Measurements from ENCODE around the gene APOBEC3F.

Gene APOBEC3F

DNA sequence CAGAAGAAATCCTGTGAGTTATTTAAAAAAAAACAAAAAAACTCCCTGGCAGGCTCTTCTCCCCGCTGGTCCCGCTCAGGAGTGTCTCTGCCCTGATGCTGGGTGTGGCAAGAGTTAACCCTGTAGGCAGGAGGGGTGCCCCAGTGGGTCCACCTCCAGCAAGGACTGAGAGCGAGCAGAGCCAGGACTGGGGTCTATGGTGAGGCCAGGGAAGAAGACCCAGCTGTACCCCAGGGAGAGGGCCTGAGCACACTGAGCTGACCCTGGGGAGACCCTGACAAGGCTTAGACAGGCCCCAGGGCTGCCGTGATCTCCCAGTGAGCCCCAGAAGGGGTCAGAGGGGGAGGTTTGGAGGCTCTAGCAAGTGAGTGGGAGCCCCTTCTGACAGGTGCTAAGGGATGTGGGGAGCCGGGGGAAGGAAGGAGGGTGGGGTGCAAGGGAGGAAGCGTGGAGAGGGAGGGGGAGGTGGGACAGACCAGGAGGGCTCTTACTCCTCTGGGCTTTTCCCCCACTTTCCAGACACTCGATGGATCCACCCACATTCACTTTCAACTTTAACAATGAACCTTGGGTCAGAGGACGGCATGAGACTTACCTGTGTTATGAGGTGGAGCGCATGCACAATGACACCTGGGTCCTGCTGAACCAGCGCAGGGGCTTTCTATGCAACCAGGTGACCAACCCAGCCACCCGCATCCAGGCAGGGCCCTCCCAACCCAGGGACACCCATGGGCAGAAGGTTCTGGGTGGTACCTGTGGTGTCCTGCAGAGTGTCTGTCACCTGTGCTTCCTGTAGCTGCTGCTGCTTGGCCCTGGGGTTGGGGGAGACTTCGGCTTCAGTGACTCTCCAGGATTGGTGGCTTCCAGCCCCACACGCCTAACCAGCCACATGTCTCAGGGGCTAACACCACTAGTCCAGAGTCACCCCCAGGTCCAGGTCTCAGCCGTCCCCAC is 42.8 kb downstream of the APOBEC3F start:
- H3K4me2 ChIP-seq (ENCODE audit: low read depth, low read length, poor library complexity, severe bottlenecking), result no peak overlapping the region
- H3K9me2 ChIP-seq (replicated peaks; ENCODE audit: insufficient read depth, low read length), result no peaks in the 10 kb centered on the region
- H3K27ac ChIP-seq (ENCODE audit: low read depth, low read length), result no peak overlapping the region
- H3K27me3 ChIP-seq (ENCODE audit: low read length), result no peaks in the 10 kb centered on the region
- no peaks in the 10 kb centered on the region for H4K20me1 ChIP-seq (ENCODE audit: low read depth, low read length)
- H3K36me3 ChIP-seq (ENCODE audit: low read length), result no peaks in the 10 kb centered on the region; the same call in 1 of the 2 replicates
- H2AFZ ChIP-seq (ENCODE audit: low read depth, low read length, severe bottlenecking), result no peak overlapping the region
- H3K79me2 ChIP-seq (ENCODE audit: insufficient read depth, low read length), result peaks cover 6% of the 10 kb centered on the region; the same call in 1 of the 2 replicates
- peaks cover 3% of the 10 kb centered on the region; the same call in 1 of the 2 replicates for H3F3A ChIP-seq (ENCODE audit: insufficient read depth)
- no peaks in the 10 kb centered on the region for H3K9me3 ChIP-seq (ENCODE audit: insufficient read depth, low read length)
- no peak overlapping the region for H3K4me3 ChIP-seq (ENCODE audit: insufficient read depth, low read length, poor library complexity, severe bottlenecking)
- TF ChIP-seq EZH2phosphoT487 (conservative IDR thresholded peaks at IDR 0.05; ENCODE audit: low read length), result no peak
- no peak overlapping the region for H3K9ac ChIP-seq (ENCODE audit: low read length)

DNA sequence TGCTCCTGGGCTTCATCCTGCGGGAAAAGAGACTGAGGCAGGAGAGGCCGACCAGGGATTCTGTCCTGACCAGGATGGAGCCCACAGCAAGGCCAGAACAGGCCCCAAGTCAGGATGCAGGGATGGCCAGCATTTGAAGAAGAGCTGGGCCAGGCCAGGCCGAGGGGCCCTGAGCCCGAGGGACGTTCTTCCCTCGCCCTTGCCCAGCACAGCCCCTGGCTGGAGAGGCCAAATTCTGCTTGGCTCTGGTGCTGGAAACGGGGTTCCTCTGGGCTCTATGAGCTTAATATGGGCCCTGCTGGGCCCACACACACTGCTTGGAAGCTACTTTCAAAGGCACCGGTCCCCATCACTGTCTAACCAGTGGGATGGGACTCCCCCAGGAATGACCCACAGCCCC is 44.0 kb downstream of the APOBEC3F start:
- TF ChIP-seq EZH2phosphoT487 (conservative IDR thresholded peaks at IDR 0.05; ENCODE audit: low read length), result no peak
- TF ChIP-seq, protein P1, sequence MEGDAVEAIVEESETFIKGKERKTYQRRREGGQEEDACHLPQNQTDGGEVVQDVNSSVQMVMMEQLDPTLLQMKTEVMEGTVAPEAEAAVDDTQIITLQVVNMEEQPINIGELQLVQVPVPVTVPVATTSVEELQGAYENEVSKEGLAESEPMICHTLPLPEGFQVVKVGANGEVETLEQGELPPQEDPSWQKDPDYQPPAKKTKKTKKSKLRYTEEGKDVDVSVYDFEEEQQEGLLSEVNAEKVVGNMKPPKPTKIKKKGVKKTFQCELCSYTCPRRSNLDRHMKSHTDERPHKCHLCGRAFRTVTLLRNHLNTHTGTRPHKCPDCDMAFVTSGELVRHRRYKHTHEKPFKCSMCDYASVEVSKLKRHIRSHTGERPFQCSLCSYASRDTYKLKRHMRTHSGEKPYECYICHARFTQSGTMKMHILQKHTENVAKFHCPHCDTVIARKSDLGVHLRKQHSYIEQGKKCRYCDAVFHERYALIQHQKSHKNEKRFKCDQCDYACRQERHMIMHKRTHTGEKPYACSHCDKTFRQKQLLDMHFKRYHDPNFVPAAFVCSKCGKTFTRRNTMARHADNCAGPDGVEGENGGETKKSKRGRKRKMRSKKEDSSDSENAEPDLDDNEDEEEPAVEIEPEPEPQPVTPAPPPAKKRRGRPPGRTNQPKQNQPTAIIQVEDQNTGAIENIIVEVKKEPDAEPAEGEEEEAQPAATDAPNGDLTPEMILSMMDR (IDR thresholded peaks at IDR 0.05; ENCODE audit: insufficient read depth, low read length, poor library complexity, severe bottlenecking), result no peak
- peaks cover 3% of the 10 kb centered on the region; the same call in 1 of the 2 replicates for H3F3A ChIP-seq (ENCODE audit: insufficient read depth)
- no peak overlapping the region for H3K4me2 ChIP-seq (ENCODE audit: low read depth, low read length, poor library complexity, severe bottlenecking)
- no peaks in the 10 kb centered on the region for H3K9me2 ChIP-seq (replicated peaks; ENCODE audit: insufficient read depth, low read length)
- no peak overlapping the region for H2AFZ ChIP-seq (ENCODE audit: low read depth, low read length, severe bottlenecking)
- no peaks in the 10 kb centered on the region for H3K27me3 ChIP-seq (ENCODE audit: low read length)
- H3K4me3 ChIP-seq (ENCODE audit: insufficient read depth, low read length, poor library complexity, severe bottlenecking), result no peak overlapping the region
- H4K20me1 ChIP-seq (ENCODE audit: low read depth, low read length), result no peaks in the 10 kb centered on the region
- no peak overlapping the region for H3K9ac ChIP-seq (ENCODE audit: low read length)
- H3K9me3 ChIP-seq (ENCODE audit: insufficient read depth, low read length), result no peaks in the 10 kb centered on the region
- no peak overlapping the region for H3K27ac ChIP-seq (ENCODE audit: low read depth, low read length)
- H3K36me3 ChIP-seq (ENCODE audit: low read length), result no peaks in the 10 kb centered on the region; the same call in 1 of the 2 replicates
- H3K79me2 ChIP-seq (ENCODE audit: insufficient read depth, low read length), result no peaks in the 10 kb centered on the region

DNA sequence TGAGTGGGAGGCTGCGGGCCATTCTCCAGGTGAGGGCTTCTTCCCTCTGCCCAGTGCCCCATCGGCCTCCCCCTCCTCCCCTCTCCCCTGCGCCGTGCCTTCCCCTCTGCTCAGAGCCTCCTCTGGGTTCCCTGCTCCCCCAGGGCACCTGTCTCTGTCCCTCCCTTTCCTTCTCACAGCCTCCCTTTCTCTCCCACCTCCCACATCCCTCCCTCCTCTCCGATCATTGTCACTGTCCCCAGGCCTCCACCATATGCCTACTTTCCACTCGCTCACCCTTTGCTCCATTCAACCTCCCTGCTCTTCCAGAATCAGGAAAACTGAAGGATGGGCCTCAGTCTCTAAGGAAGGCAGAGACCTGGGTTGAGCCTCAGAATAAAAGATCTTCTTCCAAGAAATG is 46.4 kb downstream of the APOBEC3F start:
- no peak overlapping the region for H3K27ac ChIP-seq (ENCODE audit: low read depth, low read length)
- H3K79me2 ChIP-seq (ENCODE audit: insufficient read depth, low read length), result no peaks in the 10 kb centered on the region
- no peak overlapping the region for H3K4me2 ChIP-seq (ENCODE audit: low read depth, low read length, poor library complexity, severe bottlenecking)
- no peaks in the 10 kb centered on the region for H3K9me2 ChIP-seq (replicated peaks; ENCODE audit: insufficient read depth, low read length)
- H3K9ac ChIP-seq (ENCODE audit: low read length), result no peak overlapping the region
- no peak overlapping the region for H3K4me3 ChIP-seq (ENCODE audit: insufficient read depth, low read length, poor library complexity, severe bottlenecking)
- no peak overlapping the region for H2AFZ ChIP-seq (ENCODE audit: low read depth, low read length, severe bottlenecking)
- no peaks in the 10 kb centered on the region for H3K9me3 ChIP-seq (ENCODE audit: insufficient read depth, low read length)
- TF ChIP-seq, protein P1 (IDR thresholded peaks at IDR 0.05; ENCODE audit: insufficient read depth, low read length, poor library complexity, severe bottlenecking), result no peak
- TF ChIP-seq EZH2phosphoT487 (conservative IDR thresholded peaks at IDR 0.05; ENCODE audit: low read length), result no peak
- H3K36me3 ChIP-seq (ENCODE audit: low read length), result no peaks in the 10 kb centered on the region
- H3F3A ChIP-seq (ENCODE audit: insufficient read depth), result peaks cover 3% of the 10 kb centered on the region; the same call in 1 of the 2 replicates
- no peaks in the 10 kb centered on the region for H3K27me3 ChIP-seq (ENCODE audit: low read length)
- no peaks in the 10 kb centered on the region for H4K20me1 ChIP-seq (ENCODE audit: low read depth, low read length)
